ENCODE data around the gene RADX. TPM values are rescaled to one million over a fixed set of nuclear protein-coding genes. Genes with fewer than 3 reads are reported as not detected.

The RADX gene
- total RNA-seq, 2 experiments from 2014 or later, result 8.1 to 9.4 TPM

- Mint-ChIP-seq H3K4me1 (ENCODE audit: low read depth) (no peaks in the 10 kb centered on the region), H3K27me3 (no peaks in the 10 kb centered on the region), H3K4me3 (no peak overlapping the region), H3K27ac (no peak overlapping the region), H3K36me3 (ENCODE audit: low read depth) (peaks cover 18% of the 10 kb centered on the region), H3K9me3 (no peaks in the 10 kb centered on the region)
- Histone ChIP-seq H3K27me3 (ENCODE audit: control insufficient read depth in 1 of 2, insufficient read depth in 2 of 2, low read length in 2 of 2) (no peaks in the 10 kb centered on the region), H3K27ac (ENCODE audit: low read depth in 1 of 2, low read length in 2 of 2) (no peak overlapping the region), H3K9me3 (ENCODE audit: control insufficient read depth in 1 of 2, insufficient read depth in 1 of 2, low read length in 2 of 2) (no peaks in the 10 kb centered on the region), H3K4me1 (ENCODE audit: insufficient read depth, low read length) (no peaks in the 10 kb centered on the region), H3K36me3 (ENCODE audit: insufficient read depth, low read length) (no peaks in the 10 kb centered on the region), H3K4me3 (ENCODE audit: low read length) (no peak overlapping the region)
- DNase-seq (no peak), ATAC-seq (ENCODE audit: poor library complexity) (no peak)
- CTCF ChIA-PET, result no interaction called here
- POLR2A ChIA-PET, result no interaction called here
- no peak for TF ChIP-seq CTCF (IDR thresholded peaks at IDR 0.05)
- intact Hi-C loops (cut with DNase I, micrococcal nuclease), result no loop called here
These were observed 58.9 kb downstream of the RADX start for GRCh38 chrX:106670631-106671030.

GRCh38 chrX:106672527-106672926, 60.7 kb downstream of the RADX start:
- H3K4me3 Mint-ChIP-seq, result no peak overlapping the region
- POLR2A ChIA-PET, result no interaction called here

GRCh38 chrX:106680716-106681115, 68.9 kb downstream of the RADX start:
- intact Hi-C loops (cut with DNase I, micrococcal nuclease), result no loop called here
- DNase-seq (no peak), ATAC-seq (ENCODE audit: poor library complexity) (no peak)
- POLR2A ChIA-PET, result no interaction called here
- Mint-ChIP-seq H3K4me3 (no peak overlapping the region), H3K27ac (no peak overlapping the region), H3K9me3 (no peaks in the 10 kb centered on the region), H3K36me3 (ENCODE audit: low read depth) (no peaks in the 10 kb centered on the region), H3K4me1 (ENCODE audit: low read depth) (no peaks in the 10 kb centered on the region), H3K27me3 (no peaks in the 10 kb centered on the region)
- no peak overlapping the region for H3K4me3 ChIP-seq (ENCODE audit: low read length)
- H3K9me3 ChIP-seq (ENCODE audit: control insufficient read depth in 1 of 2, insufficient read depth in 1 of 2, low read length in 2 of 2), result peaks cover 0 to 3% of the 10 kb centered on the region in 2 experiments
- CTCF ChIA-PET, result no interaction called here
- H3K27ac ChIP-seq (ENCODE audit: low read depth in 1 of 2, low read length in 2 of 2), result no peak overlapping the region
- no peak for TF ChIP-seq CTCF (IDR thresholded peaks at IDR 0.05)
- H3K4me1 ChIP-seq (ENCODE audit: insufficient read depth, low read length), result no peaks in the 10 kb centered on the region
- H3K27me3 ChIP-seq (ENCODE audit: control insufficient read depth in 1 of 2, insufficient read depth in 2 of 2, low read length in 2 of 2), result peaks cover 0 to 2% of the 10 kb centered on the region in 2 experiments
- no peaks in the 10 kb centered on the region for H3K36me3 ChIP-seq (ENCODE audit: insufficient read depth, low read length)

More at GRCh38 chrX:106672527-106672926, 60.7 kb downstream of the RADX start:
- H3K9me3 Mint-ChIP-seq, result no peaks in the 10 kb centered on the region
- Histone ChIP-seq H3K4me3 (ENCODE audit: low read length) (no peak overlapping the region), H3K27me3 (ENCODE audit: control insufficient read depth in 1 of 2, insufficient read depth in 2 of 2, low read length in 2 of 2) (no peaks in the 10 kb centered on the region), H3K9me3 (ENCODE audit: control insufficient read depth in 1 of 2, insufficient read depth in 1 of 2, low read length in 2 of 2) (no peaks in the 10 kb centered on the region), H3K27ac (ENCODE audit: low read depth in 1 of 2, low read length in 2 of 2) (no peak overlapping the region), H3K36me3 (ENCODE audit: insufficient read depth, low read length) (no peaks in the 10 kb centered on the region), H3K4me1 (ENCODE audit: insufficient read depth, low read length) (no peaks in the 10 kb centered on the region)
- intact Hi-C loops (cut with DNase I, micrococcal nuclease), result no loop called here
- TF ChIP-seq CTCF (IDR thresholded peaks at IDR 0.05), result no peak
- ATAC-seq (ENCODE audit: poor library complexity), result no peak
- no peak overlapping the region for H3K27ac Mint-ChIP-seq
- H3K36me3 Mint-ChIP-seq (ENCODE audit: low read depth), result peaks cover 18% of the 10 kb centered on the region
- no peak for DNase-seq
- no peaks in the 10 kb centered on the region for H3K27me3 Mint-ChIP-seq
- CTCF ChIA-PET, result interaction anchor here (1.1 kb wide), 1 partner anchor 13 kb away, joined by 3 read pairs; no protein-coding TSS in a partner anchor
- H3K4me1 Mint-ChIP-seq (ENCODE audit: low read depth), result no peaks in the 10 kb centered on the region
